RWPE2 (cell line): ENCODE measurements around the gene TOX3.

ENCODE experiments used
- ATAC-seq: fragments of 200-7000 bp; cut with Tn5 transposase; 3 replicates; pipeline ENCODE4 v1.9.1; 2021; ENCODE audit warnings: low read depth
- DNase-seq: peaks from one replicate; pipeline ENCODE4 v3.0.0-alpha.2; 2020; ENCODE audit warnings: low spot score
- H3K27ac ChIP-seq: fragments of 450-650 bp; 2 replicates; pipeline ENCODE4 v1.5.1; 2017; ENCODE audit warnings: mild to moderate bottlenecking; ENCODE audit not compliant: poor library complexity, severe bottlenecking
- H3K27me3 ChIP-seq: fragments of 250-450 bp; sonication (Bioruptor Pico); 2 replicates; pipeline ENCODE4 v1.5.1; 2021; ENCODE audit warnings: mild to moderate bottlenecking, moderate library complexity; ENCODE audit not compliant: insufficient read depth, poor library complexity, severe bottlenecking
- H3K36me3 ChIP-seq: fragments of 250-450 bp; sonication (Bioruptor Pico); 2 replicates; pipeline ENCODE4 v1.5.1; 2020; ENCODE audit warnings: low read depth, mild to moderate bottlenecking, moderate library complexity
- H3K4me1 ChIP-seq: fragments of 250-450 bp; sonication (Bioruptor Pico); 2 replicates; pipeline ENCODE4 v1.5.1; 2021; ENCODE audit warnings: mild to moderate bottlenecking, moderate library complexity; ENCODE audit not compliant: insufficient read depth, poor library complexity, severe bottlenecking
- H3K4me3 ChIP-seq: fragments of 250-450 bp; sonication (Bioruptor Pico); 2 replicates; pipeline ENCODE4 v1.5.1; 2021; ENCODE audit warnings: mild to moderate bottlenecking, moderate library complexity; ENCODE audit not compliant: severe bottlenecking
- H3K9me3 ChIP-seq: fragments of 250-450 bp; sonication (Bioruptor Pico); 2 replicates; pipeline ENCODE4 v1.5.1; 2021; ENCODE audit warnings: mild to moderate bottlenecking, moderate library complexity; ENCODE audit not compliant: severe bottlenecking
- CTCF ChIP-seq: fragments of 450-650 bp; IDR thresholded peaks from one replicate; pipeline ENCODE4 v1.5.1; 2017; ENCODE audit warnings: mild to moderate bottlenecking, moderate library complexity; ENCODE audit not compliant: poor library complexity, severe bottlenecking

Gene TOX3

GRCh38 chr16:52584354-52585320 is 37.7 kb upstream of the TOX3 start:
- Histone ChIP-seq H3K27ac (no peak overlapping the region), H3K27me3 (no peaks in the 10 kb centered on the region), H3K36me3 (no peaks in the 10 kb centered on the region), H3K4me3 (no peak overlapping the region), H3K4me1 (no peaks in the 10 kb centered on the region), H3K9me3 (no peaks in the 10 kb centered on the region)
- ATAC-seq = no peak
- TF ChIP-seq CTCF = no peak
- DNase-seq = no peak

GRCh38 chr16:52581530-52581929 is 34.6 kb upstream of the TOX3 start:
- Histone ChIP-seq H3K9me3 (no peaks in the 10 kb centered on the region), H3K27ac (no peak overlapping the region), H3K4me3 (no peak overlapping the region), H3K36me3 (no peaks in the 10 kb centered on the region), H3K27me3 (no peaks in the 10 kb centered on the region), H3K4me1 (no peaks in the 10 kb centered on the region)
- peak; percentile 34 for TF ChIP-seq CTCF
- DNase-seq = no peak
- no peak for ATAC-seq

- Histone ChIP-seq H3K36me3 (no peaks in the 10 kb centered on the region), H3K4me1 (no peaks in the 10 kb centered on the region), H3K4me3 (no peak overlapping the region), H3K9me3 (no peaks in the 10 kb centered on the region), H3K27ac (no peak overlapping the region), H3K27me3 (no peaks in the 10 kb centered on the region)
- no peak for TF ChIP-seq CTCF
- ATAC-seq = no peak
- DNase-seq = no peak
Measured at GRCh38 chr16:52580488-52580887, 33.5 kb upstream of the TOX3 start.

GRCh38 chr16:52578829-52579498 is 32.0 kb upstream of the TOX3 start:
- Histone ChIP-seq H3K9me3 (no peaks in the 10 kb centered on the region), H3K4me1 (no peaks in the 10 kb centered on the region), H3K27ac (no peak overlapping the region), H3K27me3 (no peaks in the 10 kb centered on the region), H3K36me3 (no peaks in the 10 kb centered on the region), H3K4me3 (no peak overlapping the region)
- TF ChIP-seq CTCF = no peak
- ATAC-seq (no peak), DNase-seq (no peak)
